HG03159 (cell line): ENCODE results near the gene DMD.

Experiments used
- ATAC-seq: cut with Tn5 transposase; IDR thresholded peaks from one replicate; pipeline ENCODE4 v1.9.1; 2021; ENCODE audit warnings: mild to moderate bottlenecking, moderate library complexity; ENCODE audit not compliant: unreplicated experiment

Gene DMD

GRCh38 chrX:31921236-31921635 lies 1290.1 kb downstream of the DMD start:
- ATAC-seq: no peak

GRCh38 chrX:31909850-31910572 lies 1301.3 kb downstream of the DMD start:
- no peak for ATAC-seq

- ATAC-seq: no peak
These were observed 1317.2 kb downstream of the DMD start for GRCh38 chrX:31894152-31894551.

- ATAC-seq: peak; percentile 72
These were observed 1317.8 kb downstream of the DMD start for GRCh38 chrX:31893525-31893924.

- no peak for ATAC-seq
These were observed 1322.3 kb downstream of the DMD start for GRCh38 chrX:31889088-31889487.

- no peak for ATAC-seq
These were observed 1326.8 kb downstream of the DMD start for GRCh38 chrX:31884535-31884934.

- no peak for ATAC-seq
These were observed 1339.3 kb downstream of the DMD start for GRCh38 chrX:31872007-31872406.

- no peak for ATAC-seq
These were observed 1341.1 kb downstream of the DMD start for GRCh38 chrX:31870267-31870666.

- ATAC-seq: no peak
These were observed 1350.7 kb downstream of the DMD start for GRCh38 chrX:31860686-31861085.

GRCh38 chrX:31858915-31859314 lies 1352.4 kb downstream of the DMD start:
- ATAC-seq: no peak

GRCh38 chrX:31854716-31855115 lies 1356.6 kb downstream of the DMD start:
- no peak for ATAC-seq

- no peak for ATAC-seq
These were observed 1359.6 kb downstream of the DMD start for GRCh38 chrX:31851761-31852160.

- no peak for ATAC-seq
These were observed 1363.6 kb downstream of the DMD start for GRCh38 chrX:31847773-31848172.

- ATAC-seq: no peak
These were observed 1366.3 kb downstream of the DMD start for GRCh38 chrX:31845003-31845402.

- no peak for ATAC-seq
These were observed 1372.7 kb downstream of the DMD start for GRCh38 chrX:31838617-31839016.

- no peak for ATAC-seq
These were observed 1373.8 kb downstream of the DMD start for GRCh38 chrX:31837445-31838049.

GRCh38 chrX:31836479-31836878 lies 1374.9 kb downstream of the DMD start:
- ATAC-seq: no peak

- ATAC-seq: no peak
These were observed 1379.1 kb downstream of the DMD start for GRCh38 chrX:31832263-31832662.

GRCh38 chrX:31820430-31821210 lies 1390.7 kb downstream of the DMD start:
- no peak for ATAC-seq

- ATAC-seq: no peak
These were observed 1391.9 kb downstream of the DMD start for GRCh38 chrX:31819455-31819854.

GRCh38 chrX:31811106-31811505 lies 1400.2 kb downstream of the DMD start:
- no peak for ATAC-seq

- no peak for ATAC-seq
These were observed 1403.0 kb downstream of the DMD start for GRCh38 chrX:31808357-31808756.
